Neural progenitor cell (in vitro differentiated cells): ENCODE measurements around the gene RENBP. TPM values are rescaled to one million over a fixed set of nuclear protein-coding genes. Genes with fewer than 3 reads are reported as not detected.

ENCODE experiments used
- DNase-seq: peaks from one replicate; pipeline ENCODE4 v3.0.0-alpha.2; 2016; ENCODE audit warnings: low spot score
- H2AFZ ChIP-seq: fragments of 200-600 bp; sonication (generic); replicated peaks from 2 replicates; pipeline ENCODE4 v1.6.1; 2016; ENCODE audit warnings: antibody characterized with exemption
- H3F3A ChIP-seq: fragments of 200-600 bp; sonication (generic); 2 replicates; pipeline ENCODE4 v1.6.1; 2016; ENCODE audit warnings: antibody characterized with exemption, low read depth
- H3K27ac ChIP-seq: fragments of 200-600 bp; sonication (generic); 2 replicates; pipeline ENCODE4 v1.5.1; 2016; ENCODE audit warnings: mild to moderate bottlenecking
- H3K27me3 ChIP-seq: fragments of 200-600 bp; sonication (generic); 2 replicates; pipeline ENCODE4 v1.6.1; 2016; ENCODE audit warnings: mild to moderate bottlenecking, moderate library complexity
- H3K36me3 ChIP-seq: fragments of 200-600 bp; sonication (generic); 2 replicates; pipeline ENCODE4 v1.5.1; 2016
- H3K4me1 ChIP-seq: fragments of 200-600 bp; sonication (generic); 2 replicates; pipeline ENCODE4 v1.6.1; 2016; ENCODE audit warnings: mixed run types
- H3K4me2 ChIP-seq: fragments of 200-600 bp; sonication (generic); 2 replicates; pipeline ENCODE4 v1.6.1; 2016
- H3K4me3 ChIP-seq: fragments of 200-600 bp; sonication (generic); 2 replicates; pipeline ENCODE4 v1.5.1; 2016
- H3K79me2 ChIP-seq: fragments of 200-600 bp; sonication (generic); 2 replicates; pipeline ENCODE4 v1.6.1; 2016; ENCODE audit warnings: low read depth
- H3K9ac ChIP-seq: fragments of 200-600 bp; sonication (generic); 2 replicates; pipeline ENCODE4 v1.6.1; 2016
- H3K9me3 ChIP-seq: fragments of 200-600 bp; sonication (generic); 2 replicates; pipeline ENCODE4 v1.5.1; 2016; ENCODE audit warnings: low read depth
- H4K20me1 ChIP-seq: fragments of 200-600 bp; sonication (generic); 2 replicates; pipeline ENCODE4 v1.6.1; 2016; ENCODE audit warnings: low read depth
- H3K27ac Mint-ChIP-seq: 3 replicates; pipeline ENCODE4 v1.8.0; 2021; ENCODE audit warnings: mixed read lengths
- H3K27me3 Mint-ChIP-seq: 2 replicates; pipeline ENCODE4 v1.8.0; 2022; ENCODE audit warnings: low read depth, mild to moderate bottlenecking, inconsistent platforms, moderate library complexity, mixed read lengths; ENCODE audit not compliant: insufficient read depth
- H3K36me3 Mint-ChIP-seq: 3 replicates; pipeline ENCODE4 v1.8.0; 2021; ENCODE audit warnings: mixed read lengths
- H3K4me1 Mint-ChIP-seq: 3 replicates; pipeline ENCODE4 v1.8.0; 2021; ENCODE audit warnings: mixed read lengths
- H3K4me3 Mint-ChIP-seq: 3 replicates; pipeline ENCODE4 v1.8.0; 2021; ENCODE audit warnings: mild to moderate bottlenecking, moderate library complexity, mixed read lengths
- H3K9me3 Mint-ChIP-seq: 3 replicates; pipeline ENCODE4 v1.8.0; 2020; ENCODE audit warnings: mixed read lengths
- EZH2 ChIP-seq: fragments of 200-600 bp; sonication (generic); IDR thresholded peaks from 2 replicates; pipeline ENCODE4 v1.6.1; 2017; ENCODE audit warnings: antibody characterized with exemption, mild to moderate bottlenecking, moderate library complexity
- EZH2phosphoT487 ChIP-seq: fragments of 200-600 bp; sonication (generic); IDR thresholded peaks from 2 replicates; pipeline ENCODE4 v1.6.1; 2017; ENCODE audit warnings: antibody characterized with exemption
- total RNA-seq: library from RNA; depleted of rRNA; stranded (reverse); fragments of >200 nt; gene quantifications from 2 replicates; pipeline ENCODE4 v1.2.3, GENCODE V29; 2015; ENCODE audit warnings: low replicate concordance
- TF ChIP-seq, protein P1 (sequence below): fragments of 200-600 bp; sonication (generic); IDR thresholded peaks from 2 replicates; pipeline ENCODE4 v1.5.1; 2017; ENCODE audit warnings: antibody characterized with exemption, mild to moderate bottlenecking

Gene RENBP
- total RNA-seq, 1 donor from 2014 or later: 5.4 TPM

DNA sequence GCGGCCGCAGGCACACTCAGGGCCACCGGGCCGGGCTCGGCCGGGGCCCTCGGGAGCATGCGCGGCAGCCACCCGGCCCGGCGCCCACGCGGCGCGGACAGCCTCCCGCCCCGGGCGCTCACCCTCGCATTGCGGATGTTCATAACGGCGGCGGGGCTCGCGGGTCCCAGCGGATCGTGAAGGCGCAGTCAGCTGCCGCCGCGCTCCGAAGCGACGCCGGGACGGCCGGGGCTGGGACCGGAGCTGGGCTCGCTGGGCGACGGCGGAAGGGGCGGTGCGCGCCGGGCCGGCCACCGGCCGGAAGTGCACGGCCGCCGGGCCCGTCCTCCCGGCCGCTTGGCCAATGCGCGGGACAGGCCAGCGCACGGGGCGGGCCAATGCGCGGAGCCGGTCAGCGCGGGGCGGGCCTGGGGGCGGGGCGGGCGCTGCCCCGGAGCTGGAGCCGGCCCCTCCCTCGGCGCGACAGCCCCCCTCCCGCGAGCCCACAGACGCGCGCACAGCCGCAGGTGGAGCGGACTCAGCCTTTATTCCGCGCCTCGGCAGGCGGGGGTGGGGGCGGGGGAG is 9.6 kb downstream of the RENBP start, which contains the start of gene NAA10:
NAA10 (minus strand) TSS at position 276 of the 564 bp plus-strand sequence; CDS start at position 143, 133 bp downstream.
- peak within 1 kb of the TSS; percentile 73 for H3K4me3 ChIP-seq
- TF ChIP-seq EZH2phosphoT487 (no peak), EZH2 (no peak)
- TF ChIP-seq, protein P1, sequence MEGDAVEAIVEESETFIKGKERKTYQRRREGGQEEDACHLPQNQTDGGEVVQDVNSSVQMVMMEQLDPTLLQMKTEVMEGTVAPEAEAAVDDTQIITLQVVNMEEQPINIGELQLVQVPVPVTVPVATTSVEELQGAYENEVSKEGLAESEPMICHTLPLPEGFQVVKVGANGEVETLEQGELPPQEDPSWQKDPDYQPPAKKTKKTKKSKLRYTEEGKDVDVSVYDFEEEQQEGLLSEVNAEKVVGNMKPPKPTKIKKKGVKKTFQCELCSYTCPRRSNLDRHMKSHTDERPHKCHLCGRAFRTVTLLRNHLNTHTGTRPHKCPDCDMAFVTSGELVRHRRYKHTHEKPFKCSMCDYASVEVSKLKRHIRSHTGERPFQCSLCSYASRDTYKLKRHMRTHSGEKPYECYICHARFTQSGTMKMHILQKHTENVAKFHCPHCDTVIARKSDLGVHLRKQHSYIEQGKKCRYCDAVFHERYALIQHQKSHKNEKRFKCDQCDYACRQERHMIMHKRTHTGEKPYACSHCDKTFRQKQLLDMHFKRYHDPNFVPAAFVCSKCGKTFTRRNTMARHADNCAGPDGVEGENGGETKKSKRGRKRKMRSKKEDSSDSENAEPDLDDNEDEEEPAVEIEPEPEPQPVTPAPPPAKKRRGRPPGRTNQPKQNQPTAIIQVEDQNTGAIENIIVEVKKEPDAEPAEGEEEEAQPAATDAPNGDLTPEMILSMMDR: no peak
- peak; percentile 89 for DNase-seq
- H3K4me2 ChIP-seq: peak within 1 kb of the TSS; percentile 86
- H4K20me1 ChIP-seq: no peaks in the 10 kb centered on the region
- no peak within 1 kb of the TSS for H3K27ac Mint-ChIP-seq
- no peak within 1 kb of the TSS for H3K27ac ChIP-seq
- peaks cover 5% of the 10 kb centered on the region for H3F3A ChIP-seq
- peaks cover 2% of the 10 kb centered on the region for H3K27me3 Mint-ChIP-seq
- peaks cover 2% of the 10 kb centered on the region for H3K36me3 Mint-ChIP-seq
- H3K9me3 ChIP-seq: no peaks in the 10 kb centered on the region
- H3K4me1 ChIP-seq: no peaks in the 10 kb centered on the region
- H3K27me3 ChIP-seq: no peaks in the 10 kb centered on the region
- H3K4me3 Mint-ChIP-seq: peak within 1 kb of the TSS; percentile 86
- no peak within 1 kb of the TSS for H2AFZ ChIP-seq
- peak within 1 kb of the TSS; percentile 52 for H3K9ac ChIP-seq
- H3K4me1 Mint-ChIP-seq: peaks cover 12% of the 10 kb centered on the region
- H3K9me3 Mint-ChIP-seq: peaks cover 7% of the 10 kb centered on the region
- H3K36me3 ChIP-seq: no peaks in the 10 kb centered on the region
- peaks cover 18% of the 10 kb centered on the region for H3K79me2 ChIP-seq

DNA sequence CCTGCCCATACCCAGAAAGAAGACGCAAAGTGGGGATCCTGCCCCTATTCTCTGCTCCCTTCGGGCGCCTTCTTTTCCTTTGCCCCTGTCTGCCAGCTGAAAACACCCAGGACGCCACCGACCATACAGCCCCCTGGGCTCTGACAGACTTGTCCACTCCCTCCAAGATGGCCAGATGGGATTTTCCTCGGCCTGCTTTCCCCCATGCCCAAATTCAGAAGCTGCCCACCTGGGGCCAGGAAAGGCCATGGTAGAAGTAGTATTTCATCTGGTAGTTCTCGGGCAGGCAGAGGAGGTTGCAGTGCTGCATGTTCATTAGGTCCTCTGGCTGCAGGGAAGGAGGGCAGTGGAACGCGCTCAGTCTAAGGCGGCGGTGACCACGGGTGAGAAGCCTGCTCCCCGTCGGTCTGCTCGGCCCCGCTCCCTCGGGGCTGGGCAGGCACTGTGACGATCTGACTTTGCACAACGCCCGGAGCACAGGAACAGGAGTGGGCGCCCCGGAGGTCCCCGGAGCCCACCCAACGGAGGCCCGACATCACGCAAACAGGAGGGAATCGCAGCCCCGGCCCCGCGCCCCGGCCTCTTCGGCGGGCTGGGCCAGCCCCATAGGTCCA is 10.2 kb downstream of the RENBP start:
- peaks cover 7% of the 10 kb centered on the region for H3K9me3 Mint-ChIP-seq

DNA sequence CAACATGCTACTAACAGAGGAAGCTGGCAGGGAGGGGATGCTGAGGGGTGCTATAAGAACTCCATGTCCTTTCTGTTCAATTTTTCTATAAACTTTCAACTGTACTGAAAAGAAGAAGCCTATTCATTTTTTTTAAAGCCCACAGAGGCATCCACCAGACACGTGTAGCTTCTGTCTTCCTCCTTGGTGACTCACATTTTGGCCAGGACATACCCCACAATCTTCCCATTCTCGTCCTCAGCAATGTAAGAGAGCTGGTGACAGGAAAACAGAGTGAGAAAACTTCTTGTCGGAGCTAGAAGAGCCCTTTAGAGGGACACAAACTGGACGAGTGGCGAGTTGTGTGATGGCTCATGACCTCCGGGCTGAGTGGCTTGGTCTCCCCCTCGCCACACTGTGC is 10.7 kb downstream of the RENBP start:
- Histone ChIP-seq H3F3A (peaks cover 12% of the 10 kb centered on the region), H4K20me1 (no peaks in the 10 kb centered on the region), H3K27me3 (no peaks in the 10 kb centered on the region), H3K79me2 (peaks cover 18% of the 10 kb centered on the region), H2AFZ (no peak overlapping the region), H3K9ac (no peak overlapping the region), H3K9me3 (no peaks in the 10 kb centered on the region), H3K27ac (no peak overlapping the region), H3K4me2 (peak overlapping the region; percentile 86), H3K4me1 (no peaks in the 10 kb centered on the region), H3K36me3 (no peaks in the 10 kb centered on the region), H3K4me3 (peak overlapping the region; percentile 73)
- peak overlapping the region; percentile 86 for H3K4me3 Mint-ChIP-seq
- peaks cover 3% of the 10 kb centered on the region for H3K27me3 Mint-ChIP-seq
- H3K9me3 Mint-ChIP-seq: peaks cover 7% of the 10 kb centered on the region
- no peak overlapping the region for H3K27ac Mint-ChIP-seq
- H3K36me3 Mint-ChIP-seq: peaks cover 4% of the 10 kb centered on the region
- no peak for TF ChIP-seq EZH2phosphoT487
- TF ChIP-seq, protein P1: no peak
- peaks cover 16% of the 10 kb centered on the region for H3K4me1 Mint-ChIP-seq
- no peak for DNase-seq

More for the DNA sequence above, 10.2 kb downstream of the RENBP start:
- Histone ChIP-seq H3K4me2 (peak overlapping the region; percentile 86), H3K79me2 (peaks cover 18% of the 10 kb centered on the region), H3K27me3 (no peaks in the 10 kb centered on the region), H3K36me3 (no peaks in the 10 kb centered on the region), H3K4me1 (no peaks in the 10 kb centered on the region), H3K9me3 (no peaks in the 10 kb centered on the region), H3K4me3 (peak overlapping the region; percentile 73), H3F3A (peaks cover 7% of the 10 kb centered on the region), H2AFZ (no peak overlapping the region), H3K9ac (peak overlapping the region; percentile 52), H4K20me1 (no peaks in the 10 kb centered on the region), H3K27ac (no peak overlapping the region)
- Mint-ChIP-seq H3K4me1 (peaks cover 12% of the 10 kb centered on the region), H3K27ac (no peak overlapping the region), H3K4me3 (peak overlapping the region; percentile 86), H3K27me3 (peaks cover 2% of the 10 kb centered on the region), H3K36me3 (peaks cover 2% of the 10 kb centered on the region)
- no peak for TF ChIP-seq EZH2
- TF ChIP-seq, protein P1: no peak
- TF ChIP-seq EZH2phosphoT487: no peak
- no peak for DNase-seq
